HepG2 (cell line): ENCODE measurements around the gene SMO. TPM values are rescaled to one million over a fixed set of nuclear protein-coding genes. Genes with fewer than 3 reads are reported as not detected.

Source experiments
- EP300 ChIP-seq, 3 experiments: sonication (generic) in 1 of 3; formaldehyde crosslinking in 1 of 3; IDR thresholded peaks; 2 replicates each; pipeline versions ENCODE4 v1.5.1 to v1.6.1; 2011 to 2020; ENCODE audit warnings: low read depth in 2 of 3, low read length in 2 of 3, borderline replicate concordance in 1 of 3, improper control_type of control experiment in 1 of 3, mild to moderate bottlenecking in 1 of 3, missing genetic modification reagents in 1 of 3, moderate library complexity in 1 of 3
- HNF4G ChIP-seq, 2 experiments: sonication (generic) in 1 of 2; formaldehyde crosslinking in 1 of 2; IDR thresholded peaks; 2 replicates each; pipeline versions ENCODE4 v1.4.0 to v1.6.1; 2011 to 2020; ENCODE audit warnings: borderline replicate concordance in 2 of 2, low read depth in 2 of 2, mild to moderate bottlenecking in 2 of 2, low read length in 1 of 2, missing genetic modification reagents in 1 of 2, moderate library complexity in 1 of 2
- IKZF5 ChIP-seq: IDR thresholded peaks from 2 replicates; pipeline ENCODE4 v1.6.1; 2018; ENCODE audit warnings: missing genetic modification reagents, mild to moderate bottlenecking, missing compliant biosample characterization
- SP4 ChIP-seq: sonication (generic); formaldehyde crosslinking; IDR thresholded peaks from 2 replicates; pipeline ENCODE4 v1.8.1; 2023; ENCODE audit warnings: mild to moderate bottlenecking, missing genetic modification reagents
- TEAD3 ChIP-seq: optimal IDR thresholded peaks from 2 replicates; pipeline ENCODE3; 2016; ENCODE audit warnings: borderline replicate concordance
- ZBTB40 ChIP-seq, 2 experiments: fragments of 450-650 bp in 1 of 2; sonication (generic) in 1 of 2; formaldehyde crosslinking in 1 of 2; IDR thresholded peaks; 2 replicates each; pipeline versions ENCODE4 v1.6.1 to v1.8.0; 2016 to 2022; ENCODE audit warnings: antibody characterized with exemption in 1 of 2, mild to moderate bottlenecking in 1 of 2, missing genetic modification reagents in 1 of 2
- ZNF362 ChIP-seq: sonication (generic); formaldehyde crosslinking; IDR thresholded peaks from 2 replicates; pipeline ENCODE4 v1.4.0; 2020; ENCODE audit warnings: missing genetic modification reagents, mild to moderate bottlenecking, borderline replicate concordance
- ZNF430 ChIP-seq: sonication (generic); formaldehyde crosslinking; IDR thresholded peaks from 2 replicates; pipeline ENCODE4 v1.9.0; 2021; ENCODE audit warnings: mild to moderate bottlenecking, missing genetic modification reagents
- ZNF547 ChIP-seq: sonication (generic); formaldehyde crosslinking; IDR thresholded peaks from 2 replicates; pipeline ENCODE4 v1.5.1; 2020; ENCODE audit warnings: mild to moderate bottlenecking, missing genetic modification reagents
- ZNF670 ChIP-seq: sonication (generic); formaldehyde crosslinking; IDR thresholded peaks from 2 replicates; pipeline ENCODE4 v1.8.0; 2022; ENCODE audit warnings: mild to moderate bottlenecking, missing genetic modification reagents, borderline replicate concordance
- polyA plus RNA-seq, 8 experiments: library from polyadenylated mRNA; depleted of rRNA in 3 of 8; stranded (reverse) in 7 of 8; unstranded in 1 of 8; fragments of >200 nt; fragmentation: Illumina TruSeq in 4 of 8; extraction: Trizol in 4 of 8; gene quantifications; 2 replicates each; pipeline versions ENCODE4 v1.2.1 to v1.2.3, GENCODE V29; 2011 to 2016; ENCODE audit warnings: low read depth in 4 of 8, missing spikeins in 1 of 8, mixed read lengths in 1 of 8; ENCODE audit not compliant: insufficient read depth in 1 of 8
- total RNA-seq, 5 experiments: library from RNA; depleted of rRNA; stranded (reverse); fragments of >200 nt; fragmentation: Illumina TruSeq; extraction: Trizol; gene quantifications; 2 replicates each; pipeline ENCODE4 v1.2.3, GENCODE V29; 2016; ENCODE audit warnings: low read depth in 1 of 5
- TF ChIP-seq, protein P1 (sequence below): sonication (generic); formaldehyde crosslinking; IDR thresholded peaks from 2 replicates; pipeline ENCODE4 v1.5.1; 2020; ENCODE audit warnings: mild to moderate bottlenecking, missing genetic modification reagents, moderate library complexity

The SMO gene
- total and polyA plus RNA-seq, 2 of the 13 experiments (the other 11 are each of a cell fraction or from before 2014, with no cell fraction given), result 23.8 to 32.3 TPM

GRCh38 chr7:129188372-129188891 lies at the start of gene SMO (continued):
- TF ChIP-seq ZBTB40 (IDR thresholded peaks at IDR 0.05) (no peak), ZBTB40 (CRISPR knock-in tag; IDR thresholded peaks at IDR 0.05) (no peak), HNF4G (IDR thresholded peaks at IDR 0.05; ENCODE audit: borderline replicate concordance, low read depth, low read length) (no peak), HNF4G (CRISPR knock-in tag; IDR thresholded peaks at IDR 0.05; ENCODE audit: borderline replicate concordance, low read depth) (0 out of 2 replicates have a peak, but pooled peaks have one; percentile 31), ZNF362 (no peak), IKZF5 (CRISPR knock-in tag) (peak; percentile 61; the same call in 1 of the 2 replicates), ZNF670 (no peak), SP4 (CRISPR knock-in tag) (peak; percentile 51; the same call in 1 of the 2 replicates), TEAD3 (peak; percentile 89), EP300 (IDR thresholded peaks at IDR 0.05; ENCODE audit: low read depth in 2 of 2, low read length in 2 of 2) (0 out of 4 replicates have a peak, but pooled peaks of 1 of the 2 experiments have one; percentile 25), EP300 (CRISPR knock-in tag; IDR thresholded peaks at IDR 0.05; ENCODE audit: borderline replicate concordance) (no peak), ZNF547 (no peak), ZNF430 (CRISPR knock-in tag) (peak; percentile 86)
- TF ChIP-seq, protein P1, sequence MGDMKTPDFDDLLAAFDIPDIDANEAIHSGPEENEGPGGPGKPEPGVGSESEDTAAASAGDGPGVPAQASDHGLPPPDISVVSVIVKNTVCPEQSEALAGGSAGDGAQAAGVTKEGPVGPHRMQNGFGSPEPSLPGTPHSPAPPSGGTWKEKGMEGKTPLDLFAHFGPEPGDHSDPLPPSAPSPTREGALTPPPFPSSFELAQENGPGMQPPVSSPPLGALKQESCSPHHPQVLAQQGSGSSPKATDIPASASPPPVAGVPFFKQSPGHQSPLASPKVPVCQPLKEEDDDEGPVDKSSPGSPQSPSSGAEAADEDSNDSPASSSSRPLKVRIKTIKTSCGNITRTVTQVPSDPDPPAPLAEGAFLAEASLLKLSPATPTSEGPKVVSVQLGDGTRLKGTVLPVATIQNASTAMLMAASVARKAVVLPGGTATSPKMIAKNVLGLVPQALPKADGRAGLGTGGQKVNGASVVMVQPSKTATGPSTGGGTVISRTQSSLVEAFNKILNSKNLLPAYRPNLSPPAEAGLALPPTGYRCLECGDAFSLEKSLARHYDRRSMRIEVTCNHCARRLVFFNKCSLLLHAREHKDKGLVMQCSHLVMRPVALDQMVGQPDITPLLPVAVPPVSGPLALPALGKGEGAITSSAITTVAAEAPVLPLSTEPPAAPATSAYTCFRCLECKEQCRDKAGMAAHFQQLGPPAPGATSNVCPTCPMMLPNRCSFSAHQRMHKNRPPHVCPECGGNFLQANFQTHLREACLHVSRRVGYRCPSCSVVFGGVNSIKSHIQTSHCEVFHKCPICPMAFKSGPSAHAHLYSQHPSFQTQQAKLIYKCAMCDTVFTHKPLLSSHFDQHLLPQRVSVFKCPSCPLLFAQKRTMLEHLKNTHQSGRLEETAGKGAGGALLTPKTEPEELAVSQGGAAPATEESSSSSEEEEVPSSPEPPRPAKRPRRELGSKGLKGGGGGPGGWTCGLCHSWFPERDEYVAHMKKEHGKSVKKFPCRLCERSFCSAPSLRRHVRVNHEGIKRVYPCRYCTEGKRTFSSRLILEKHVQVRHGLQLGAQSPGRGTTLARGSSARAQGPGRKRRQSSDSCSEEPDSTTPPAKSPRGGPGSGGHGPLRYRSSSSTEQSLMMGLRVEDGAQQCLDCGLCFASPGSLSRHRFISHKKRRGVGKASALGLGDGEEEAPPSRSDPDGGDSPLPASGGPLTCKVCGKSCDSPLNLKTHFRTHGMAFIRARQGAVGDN (CRISPR knock-in tag), result peak; percentile 75
